ENCODE data around the gene DUSP15. TPM values are rescaled to one million over a fixed set of nuclear protein-coding genes. Genes with fewer than 3 reads are reported as not detected.

Gene DUSP15
- total RNA-seq, 1 experiment from 2014 or later, result not detected

DNA sequence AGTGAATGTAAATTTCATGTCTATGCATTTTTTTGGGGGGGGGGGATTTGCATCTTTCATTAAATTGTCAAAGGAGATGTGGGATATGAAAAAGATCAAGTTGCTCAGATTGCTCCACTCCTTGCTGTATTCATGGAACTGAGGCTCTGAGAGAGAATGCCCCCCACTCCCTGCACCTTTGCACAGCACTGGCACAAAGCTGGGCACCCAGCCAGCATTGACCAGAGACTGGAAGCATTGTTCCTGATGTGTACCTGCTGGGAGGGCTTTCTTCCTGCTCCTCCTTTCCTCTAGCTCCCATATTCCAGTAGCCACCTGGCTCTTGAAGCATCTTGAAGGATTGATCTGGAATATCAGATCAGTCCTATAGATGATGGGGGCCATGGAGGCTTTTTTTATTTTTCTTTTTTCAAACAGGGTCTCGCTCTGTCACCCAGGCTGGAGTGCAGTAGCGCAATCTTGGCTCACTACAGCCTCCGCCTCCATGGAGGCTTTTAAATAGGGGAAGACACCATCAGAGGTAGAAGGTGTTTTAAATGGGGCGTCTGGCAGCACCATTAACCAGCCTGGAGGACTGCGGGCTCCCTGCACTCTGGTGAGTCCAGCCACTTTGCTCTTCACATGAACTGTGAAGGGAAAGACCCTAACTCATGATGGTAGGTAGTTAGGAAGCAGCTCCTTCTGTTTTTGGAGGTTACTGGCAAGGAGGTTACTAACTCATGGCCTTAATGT is 10.9 kb downstream of the DUSP15 start:
- no peaks in the 10 kb centered on the region for H3K9me2 ChIP-seq (replicated peaks; ENCODE audit: low read length)
- no peaks in the 10 kb centered on the region for H3K36me3 ChIP-seq (ENCODE audit: low read depth, low read length)
- no peak overlapping the region for H3K27ac ChIP-seq (ENCODE audit: low read length)
- H4K20me1 ChIP-seq (ENCODE audit: low read length), result no peaks in the 10 kb centered on the region
- H3K9ac ChIP-seq (ENCODE audit: low read length), result no peak overlapping the region
- no peak overlapping the region for H3K4me3 ChIP-seq (ENCODE audit: low read length)
- H3K27me3 ChIP-seq (ENCODE audit: low read length), result peaks cover 30% of the 10 kb centered on the region
- POLR2A ChIA-PET (ENCODE audit: unreplicated experiment), result no interaction called here
- CTCF ChIA-PET, result no interaction called here
- DNase-seq (no peak), ATAC-seq (no peak)
- no TSS peak for BruUV-seq (replicated peaks)
- peaks cover 6% of the 10 kb centered on the region for H3K4me1 ChIP-seq (ENCODE audit: insufficient read depth, low read length)
- no peaks in the 10 kb centered on the region for H3F3A ChIP-seq (ENCODE audit: low read length, unreplicated experiment)
- no peak overlapping the region for H3K4me2 ChIP-seq (ENCODE audit: low read length)
- H3K79me2 ChIP-seq (ENCODE audit: low read length), result no peaks in the 10 kb centered on the region
- intact Hi-C loops (cut with micrococcal nuclease), result no loop called here
- H3K9me3 ChIP-seq (ENCODE audit: low read length), result no peaks in the 10 kb centered on the region
- TF ChIP-seq, protein P1, sequence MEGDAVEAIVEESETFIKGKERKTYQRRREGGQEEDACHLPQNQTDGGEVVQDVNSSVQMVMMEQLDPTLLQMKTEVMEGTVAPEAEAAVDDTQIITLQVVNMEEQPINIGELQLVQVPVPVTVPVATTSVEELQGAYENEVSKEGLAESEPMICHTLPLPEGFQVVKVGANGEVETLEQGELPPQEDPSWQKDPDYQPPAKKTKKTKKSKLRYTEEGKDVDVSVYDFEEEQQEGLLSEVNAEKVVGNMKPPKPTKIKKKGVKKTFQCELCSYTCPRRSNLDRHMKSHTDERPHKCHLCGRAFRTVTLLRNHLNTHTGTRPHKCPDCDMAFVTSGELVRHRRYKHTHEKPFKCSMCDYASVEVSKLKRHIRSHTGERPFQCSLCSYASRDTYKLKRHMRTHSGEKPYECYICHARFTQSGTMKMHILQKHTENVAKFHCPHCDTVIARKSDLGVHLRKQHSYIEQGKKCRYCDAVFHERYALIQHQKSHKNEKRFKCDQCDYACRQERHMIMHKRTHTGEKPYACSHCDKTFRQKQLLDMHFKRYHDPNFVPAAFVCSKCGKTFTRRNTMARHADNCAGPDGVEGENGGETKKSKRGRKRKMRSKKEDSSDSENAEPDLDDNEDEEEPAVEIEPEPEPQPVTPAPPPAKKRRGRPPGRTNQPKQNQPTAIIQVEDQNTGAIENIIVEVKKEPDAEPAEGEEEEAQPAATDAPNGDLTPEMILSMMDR (conservative IDR thresholded peaks at IDR 0.05; ENCODE audit: low read depth, low read length), result no peak
- no peak for TF ChIP-seq EZH2phosphoT487 (IDR thresholded peaks at IDR 0.05; ENCODE audit: borderline replicate concordance, low read length)
- no peak overlapping the region for H2AFZ ChIP-seq (ENCODE audit: low read length)

DNA sequence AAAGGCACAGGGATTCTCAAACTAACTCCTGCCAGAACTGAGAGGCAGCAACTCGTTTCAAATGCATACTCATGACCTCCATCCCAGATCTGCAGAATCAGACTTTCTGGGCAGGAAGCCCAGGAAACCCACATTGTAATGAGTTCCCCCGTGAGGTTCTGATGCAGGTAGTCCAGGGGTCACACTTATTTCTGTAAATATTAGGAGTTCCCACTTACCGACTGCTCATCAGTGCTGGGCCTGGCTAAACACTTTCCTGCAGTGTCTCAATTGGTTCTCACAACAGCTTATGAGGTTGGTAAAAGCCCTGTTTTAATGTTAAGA is 11.6 kb downstream of the DUSP15 start:
- Histone ChIP-seq H3K9ac (ENCODE audit: low read length) (no peak overlapping the region), H3K9me2 (replicated peaks; ENCODE audit: low read length) (no peaks in the 10 kb centered on the region), H3K27ac (ENCODE audit: low read length) (no peak overlapping the region), H4K20me1 (ENCODE audit: low read length) (no peaks in the 10 kb centered on the region), H3K4me1 (ENCODE audit: insufficient read depth, low read length) (peaks cover 6% of the 10 kb centered on the region), H3K36me3 (ENCODE audit: low read depth, low read length) (no peaks in the 10 kb centered on the region), H3K4me2 (ENCODE audit: low read length) (no peak overlapping the region), H3K9me3 (ENCODE audit: low read length) (no peaks in the 10 kb centered on the region), H3K27me3 (ENCODE audit: low read length) (peaks cover 32% of the 10 kb centered on the region), H2AFZ (ENCODE audit: low read length) (no peak overlapping the region), H3K4me3 (ENCODE audit: low read length) (no peak overlapping the region), H3F3A (ENCODE audit: low read length, unreplicated experiment) (no peaks in the 10 kb centered on the region), H3K79me2 (ENCODE audit: low read length) (no peaks in the 10 kb centered on the region)
- ChIA-PET POLR2A (ENCODE audit: unreplicated experiment) (no interaction called here), CTCF (no interaction called here)
- intact Hi-C loops (cut with micrococcal nuclease), result no loop called here
- DNase-seq (no peak), ATAC-seq (no peak)
- no TSS peak for BruUV-seq (replicated peaks)
- TF ChIP-seq EZH2phosphoT487 (IDR thresholded peaks at IDR 0.05; ENCODE audit: borderline replicate concordance, low read length) (no peak), EZH2 (IDR thresholded peaks at IDR 0.05; ENCODE audit: low read length, unreplicated experiment) (no peak)
- TF ChIP-seq, protein P1 (conservative IDR thresholded peaks at IDR 0.05; ENCODE audit: low read depth, low read length), result no peak

DNA sequence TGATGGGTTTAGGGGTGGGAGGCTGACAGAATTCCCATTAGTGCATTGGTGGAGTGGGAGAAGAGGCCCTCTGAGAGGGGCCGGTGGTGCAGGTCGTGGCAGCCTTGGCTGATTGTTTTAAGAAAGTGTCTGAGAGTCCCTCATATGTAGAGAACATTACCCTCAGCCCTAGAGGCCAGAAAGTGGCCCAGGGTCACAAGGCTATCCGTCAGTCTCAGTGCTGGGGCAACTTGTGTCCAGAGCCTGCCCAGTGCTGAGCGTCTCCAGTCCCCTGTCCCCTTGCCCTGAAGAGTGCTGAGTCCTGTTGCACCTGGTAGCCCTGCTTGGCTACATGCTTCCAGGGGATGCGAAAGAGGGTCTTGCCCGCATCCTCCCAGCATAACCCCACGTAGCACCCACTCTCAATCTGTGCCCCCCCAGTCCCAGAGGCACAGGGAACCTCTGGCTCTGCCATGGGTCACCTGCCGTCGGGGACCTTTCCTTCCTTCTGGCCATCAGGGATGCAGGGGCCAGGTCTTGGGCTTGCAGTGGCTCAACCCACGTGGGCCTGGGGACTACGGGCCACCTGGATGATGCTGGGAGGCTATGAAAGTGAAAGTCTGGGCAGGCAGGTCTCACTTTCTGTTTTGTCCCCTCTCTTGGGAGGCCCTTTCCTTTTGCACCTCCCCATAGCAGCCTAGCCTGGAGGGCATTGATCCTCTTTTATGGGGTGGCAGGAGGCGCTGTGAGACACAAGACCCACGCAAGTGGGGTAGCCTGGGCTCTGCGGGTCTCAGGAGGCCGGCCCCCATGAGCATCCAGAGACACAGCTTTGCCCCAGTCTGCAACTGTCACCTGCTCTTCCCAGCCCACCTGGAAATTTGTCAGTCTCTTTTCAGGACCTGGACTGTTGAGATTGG is 12.2 kb downstream of the DUSP15 start:
- no TSS peak for BruUV-seq (replicated peaks)
- H3K27me3 ChIP-seq (ENCODE audit: low read length), result peaks cover 32% of the 10 kb centered on the region
- no peaks in the 10 kb centered on the region for H4K20me1 ChIP-seq (ENCODE audit: low read length)
- intact Hi-C loops (cut with micrococcal nuclease), result no loop called here
- no peaks in the 10 kb centered on the region for H3K79me2 ChIP-seq (ENCODE audit: low read length)
- DNase-seq (no peak), ATAC-seq (no peak)
- H3K9me3 ChIP-seq (ENCODE audit: low read length), result no peaks in the 10 kb centered on the region
- no peaks in the 10 kb centered on the region for H3F3A ChIP-seq (ENCODE audit: low read length, unreplicated experiment)
- no peak overlapping the region for H3K4me3 ChIP-seq (ENCODE audit: low read length)
- TF ChIP-seq, protein P1 (conservative IDR thresholded peaks at IDR 0.05; ENCODE audit: low read depth, low read length), result no peak
- TF ChIP-seq EZH2 (IDR thresholded peaks at IDR 0.05; ENCODE audit: low read length, unreplicated experiment) (no peak), EZH2phosphoT487 (IDR thresholded peaks at IDR 0.05; ENCODE audit: borderline replicate concordance, low read length) (no peak)
- CTCF ChIA-PET, result no interaction called here
- H2AFZ ChIP-seq (ENCODE audit: low read length), result no peak overlapping the region
- H3K9ac ChIP-seq (ENCODE audit: low read length), result no peak overlapping the region
- no peak overlapping the region for H3K4me2 ChIP-seq (ENCODE audit: low read length)
- no peaks in the 10 kb centered on the region for H3K9me2 ChIP-seq (replicated peaks; ENCODE audit: low read length)
- H3K27ac ChIP-seq (ENCODE audit: low read length), result no peak overlapping the region
- POLR2A ChIA-PET (ENCODE audit: unreplicated experiment), result interaction anchor here (0.6 kb wide), 1 partner anchor 22 kb away, joined by 4 read pairs; no protein-coding TSS in a partner anchor
- peaks cover 6% of the 10 kb centered on the region for H3K4me1 ChIP-seq (ENCODE audit: insufficient read depth, low read length)
- no peaks in the 10 kb centered on the region for H3K36me3 ChIP-seq (ENCODE audit: low read depth, low read length)
